ENCODE measurements around the gene FXYD6. TPM values are rescaled to one million over a fixed set of nuclear protein-coding genes. Genes with fewer than 3 reads are reported as not detected.

The FXYD6 gene
- total and polyA plus RNA-seq, 4 donors: 4.7 to 22.5 (median 12.3) TPM

DNA sequence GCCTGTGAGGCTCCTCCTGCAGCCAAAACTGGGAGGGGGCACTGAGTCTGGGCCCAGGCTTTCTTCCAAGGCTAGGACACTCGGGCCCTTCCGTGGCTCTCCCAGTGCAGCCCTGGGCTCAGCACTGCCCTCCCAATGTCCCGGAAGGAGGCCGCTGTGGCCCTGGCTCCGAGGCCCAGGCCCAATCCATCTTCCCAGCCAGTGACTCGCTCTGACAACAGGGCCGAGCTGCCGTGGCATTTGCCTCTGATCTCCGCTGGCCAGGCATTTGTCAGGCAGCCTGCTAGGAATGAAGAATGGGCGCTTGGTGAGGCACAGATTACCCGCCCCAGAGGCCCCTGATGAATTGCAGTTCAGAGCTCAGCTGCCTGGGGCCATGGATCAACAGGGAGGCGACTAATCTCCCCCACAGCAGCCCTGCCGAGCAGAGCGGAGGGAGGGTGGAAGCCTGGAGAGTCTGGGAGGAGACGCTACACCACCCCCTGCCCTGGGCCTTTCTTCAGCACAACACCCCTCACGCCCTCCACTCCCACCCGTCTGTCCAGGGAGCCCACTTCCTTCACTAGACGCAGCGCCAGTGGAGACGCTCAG lies 60.2 kb downstream of the FXYD6 start:
- no peak for DNase-seq (ENCODE audit: low spot score)
- H3K4me1 ChIP-seq (ENCODE audit: control insufficient read depth in 4 of 4, insufficient read depth in 4 of 4, low read length in 3 of 4): peaks cover 0 to 8% (median 3%) of the 10 kb centered on the region in 4 donors
- no peaks in the 10 kb centered on the region for H3K27me3 ChIP-seq (ENCODE audit: control insufficient read depth in 4 of 4, insufficient read depth in 4 of 4, low read length in 3 of 4)
- 82% methylated on average over 20 of the region's 20 CpGs for WGBS
- H3K36me3 ChIP-seq (ENCODE audit: control insufficient read depth in 4 of 4, insufficient read depth in 3 of 4, low read depth in 1 of 4, low read length in 3 of 4): no peaks in the 10 kb centered on the region
- TF ChIP-seq, protein P1, sequence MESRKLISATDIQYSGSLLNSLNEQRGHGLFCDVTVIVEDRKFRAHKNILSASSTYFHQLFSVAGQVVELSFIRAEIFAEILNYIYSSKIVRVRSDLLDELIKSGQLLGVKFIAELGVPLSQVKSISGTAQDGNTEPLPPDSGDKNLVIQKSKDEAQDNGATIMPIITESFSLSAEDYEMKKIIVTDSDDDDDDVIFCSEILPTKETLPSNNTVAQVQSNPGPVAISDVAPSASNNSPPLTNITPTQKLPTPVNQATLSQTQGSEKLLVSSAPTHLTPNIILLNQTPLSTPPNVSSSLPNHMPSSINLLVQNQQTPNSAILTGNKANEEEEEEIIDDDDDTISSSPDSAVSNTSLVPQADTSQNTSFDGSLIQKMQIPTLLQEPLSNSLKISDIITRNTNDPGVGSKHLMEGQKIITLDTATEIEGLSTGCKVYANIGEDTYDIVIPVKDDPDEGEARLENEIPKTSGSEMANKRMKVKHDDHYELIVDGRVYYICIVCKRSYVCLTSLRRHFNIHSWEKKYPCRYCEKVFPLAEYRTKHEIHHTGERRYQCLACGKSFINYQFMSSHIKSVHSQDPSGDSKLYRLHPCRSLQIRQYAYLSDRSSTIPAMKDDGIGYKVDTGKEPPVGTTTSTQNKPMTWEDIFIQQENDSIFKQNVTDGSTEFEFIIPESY (IDR thresholded peaks at IDR 0.05): no peak
- peak; percentile 11 for TF ChIP-seq NR2F2 (IDR thresholded peaks at IDR 0.05)
- H3K9me3 ChIP-seq (ENCODE audit: control insufficient read depth in 4 of 4, low read length in 3 of 4): no peaks in the 10 kb centered on the region
- H3K4me3 ChIP-seq (ENCODE audit: low read depth in 1 of 3, low read length in 3 of 3): no peak overlapping the region
- H3K27ac ChIP-seq (ENCODE audit: low read depth in 1 of 2, low read length in 2 of 2): peak overlapping the region; percentile 41 to 56
- H3K9ac ChIP-seq (ENCODE audit: low read depth in 1 of 2, low read length in 2 of 2): no peak overlapping the region

DNA sequence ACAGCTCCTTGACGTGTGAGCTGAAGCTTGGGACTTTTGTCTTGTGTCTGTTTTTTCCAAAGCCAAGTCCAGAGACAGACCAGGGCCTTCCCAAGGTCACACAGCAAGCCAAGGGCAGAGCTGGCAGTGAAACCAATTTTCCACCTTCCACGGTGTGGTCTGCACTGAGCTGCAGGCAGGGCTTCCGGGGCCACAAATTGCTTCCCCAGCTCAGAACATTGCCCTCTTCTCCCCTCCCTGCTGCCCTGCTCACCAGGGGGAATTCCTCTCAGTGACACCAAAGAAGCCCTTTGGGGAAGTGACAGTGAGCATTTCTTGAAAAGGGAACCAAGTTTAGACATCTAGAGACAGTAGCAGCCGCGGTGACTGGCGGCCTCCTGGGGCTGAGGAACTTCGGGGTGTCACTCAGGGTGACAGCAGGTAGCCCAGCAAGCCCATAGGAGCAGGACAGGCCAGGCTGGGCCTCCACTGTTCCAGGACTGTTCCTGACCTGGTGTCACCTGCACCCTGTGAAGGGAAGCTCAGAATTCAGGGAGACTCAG lies 61.1 kb downstream of the FXYD6 start:
- no peak for DNase-seq (ENCODE audit: low spot score)
- TF ChIP-seq HNF4A (conservative IDR thresholded peaks at IDR 0.05) (no peak), JUND (IDR thresholded peaks at IDR 0.05) (no peak), GABPA (IDR thresholded peaks at IDR 0.05 in 1 of 2, conservative IDR thresholded peaks at IDR 0.05 in 1 of 2) (no peak), EGR1 (IDR thresholded peaks at IDR 0.05; ENCODE audit: low read depth in 2 of 2) (no peak), RXRA (IDR thresholded peaks at IDR 0.05) (no peak), NR2F2 (IDR thresholded peaks at IDR 0.05) (no peak), HNF4G (IDR thresholded peaks at IDR 0.05) (no peak), TAF1 (conservative IDR thresholded peaks at IDR 0.05) (no peak), RAD21 (IDR thresholded peaks at IDR 0.05) (no peak), SP1 (IDR thresholded peaks at IDR 0.05) (no peak), FOXA2 (IDR thresholded peaks at IDR 0.05) (no peak)
- TF ChIP-seq, protein P2, sequence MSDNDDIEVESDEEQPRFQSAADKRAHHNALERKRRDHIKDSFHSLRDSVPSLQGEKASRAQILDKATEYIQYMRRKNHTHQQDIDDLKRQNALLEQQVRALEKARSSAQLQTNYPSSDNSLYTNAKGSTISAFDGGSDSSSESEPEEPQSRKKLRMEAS (IDR thresholded peaks at IDR 0.05): no peak
- TF ChIP-seq, protein P3, sequence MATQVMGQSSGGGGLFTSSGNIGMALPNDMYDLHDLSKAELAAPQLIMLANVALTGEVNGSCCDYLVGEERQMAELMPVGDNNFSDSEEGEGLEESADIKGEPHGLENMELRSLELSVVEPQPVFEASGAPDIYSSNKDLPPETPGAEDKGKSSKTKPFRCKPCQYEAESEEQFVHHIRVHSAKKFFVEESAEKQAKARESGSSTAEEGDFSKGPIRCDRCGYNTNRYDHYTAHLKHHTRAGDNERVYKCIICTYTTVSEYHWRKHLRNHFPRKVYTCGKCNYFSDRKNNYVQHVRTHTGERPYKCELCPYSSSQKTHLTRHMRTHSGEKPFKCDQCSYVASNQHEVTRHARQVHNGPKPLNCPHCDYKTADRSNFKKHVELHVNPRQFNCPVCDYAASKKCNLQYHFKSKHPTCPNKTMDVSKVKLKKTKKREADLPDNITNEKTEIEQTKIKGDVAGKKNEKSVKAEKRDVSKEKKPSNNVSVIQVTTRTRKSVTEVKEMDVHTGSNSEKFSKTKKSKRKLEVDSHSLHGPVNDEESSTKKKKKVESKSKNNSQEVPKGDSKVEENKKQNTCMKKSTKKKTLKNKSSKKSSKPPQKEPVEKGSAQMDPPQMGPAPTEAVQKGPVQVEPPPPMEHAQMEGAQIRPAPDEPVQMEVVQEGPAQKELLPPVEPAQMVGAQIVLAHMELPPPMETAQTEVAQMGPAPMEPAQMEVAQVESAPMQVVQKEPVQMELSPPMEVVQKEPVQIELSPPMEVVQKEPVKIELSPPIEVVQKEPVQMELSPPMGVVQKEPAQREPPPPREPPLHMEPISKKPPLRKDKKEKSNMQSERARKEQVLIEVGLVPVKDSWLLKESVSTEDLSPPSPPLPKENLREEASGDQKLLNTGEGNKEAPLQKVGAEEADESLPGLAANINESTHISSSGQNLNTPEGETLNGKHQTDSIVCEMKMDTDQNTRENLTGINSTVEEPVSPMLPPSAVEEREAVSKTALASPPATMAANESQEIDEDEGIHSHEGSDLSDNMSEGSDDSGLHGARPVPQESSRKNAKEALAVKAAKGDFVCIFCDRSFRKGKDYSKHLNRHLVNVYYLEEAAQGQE (IDR thresholded peaks at IDR 0.05): no peak
- Histone ChIP-seq H3K9me3 (ENCODE audit: control insufficient read depth in 4 of 4, low read length in 3 of 4) (no peaks in the 10 kb centered on the region), H3K27me3 (ENCODE audit: control insufficient read depth in 4 of 4, insufficient read depth in 4 of 4, low read length in 3 of 4) (no peaks in the 10 kb centered on the region), H3K4me3 (ENCODE audit: low read depth in 1 of 3, low read length in 3 of 3) (no peak overlapping the region), H3K4me1 (ENCODE audit: control insufficient read depth in 4 of 4, insufficient read depth in 4 of 4, low read length in 3 of 4) (peaks cover 0 to 8% (median 3%) of the 10 kb centered on the region in 4 donors), H3K9ac (ENCODE audit: low read depth in 1 of 2, low read length in 2 of 2) (no peak overlapping the region), H3K27ac (ENCODE audit: low read depth in 1 of 2, low read length in 2 of 2) (peak overlapping the region in 1 of 2 donors; percentile 41), H3K36me3 (ENCODE audit: control insufficient read depth in 4 of 4, insufficient read depth in 3 of 4, low read depth in 1 of 4, low read length in 3 of 4) (no peaks in the 10 kb centered on the region)
- 62% methylated on average over 7 of the region's 7 CpGs for WGBS
